Gastrocnemius medialis (tissue), 4 donors: ENCODE data around the gene SPATA31C2.

Experiments used
- CTCF ChIP-seq, 5 experiments: fragments of 450-650 bp in 3 of 5; fragments of 200-600 bp in 2 of 5; sonication (generic) in 2 of 5; IDR thresholded peaks in 4 of 5; conservative IDR thresholded peaks in 1 of 5; 1 replicate in 4 of 5; 2 replicates in 1 of 5; pipeline ENCODE4 v1.5.1; 2016 to 2019; ENCODE audit warnings: antibody characterized with exemption in 5 of 5, mild to moderate bottlenecking in 3 of 5, moderate library complexity in 3 of 5
- POLR2A ChIP-seq, 2 donors: fragments of 450-650 bp; IDR thresholded peaks; one replicate each; pipeline ENCODE4 v1.6.1; 2017; ENCODE audit warnings: antibody characterized with exemption in 2 of 2, mild to moderate bottlenecking in 2 of 2, moderate library complexity in 2 of 2

GRCh38 chr9:88186495-88187110, 48.3 kb upstream of the SPATA31C2 start:
- TF ChIP-seq CTCF (IDR thresholded peaks at IDR 0.05 in 4 of 5, conservative IDR thresholded peaks at IDR 0.05 in 1 of 5) (no peak), POLR2A (IDR thresholded peaks at IDR 0.05) (no peak)
